ENCODE results near the gene PPM1G.

The PPM1G gene, protein sequence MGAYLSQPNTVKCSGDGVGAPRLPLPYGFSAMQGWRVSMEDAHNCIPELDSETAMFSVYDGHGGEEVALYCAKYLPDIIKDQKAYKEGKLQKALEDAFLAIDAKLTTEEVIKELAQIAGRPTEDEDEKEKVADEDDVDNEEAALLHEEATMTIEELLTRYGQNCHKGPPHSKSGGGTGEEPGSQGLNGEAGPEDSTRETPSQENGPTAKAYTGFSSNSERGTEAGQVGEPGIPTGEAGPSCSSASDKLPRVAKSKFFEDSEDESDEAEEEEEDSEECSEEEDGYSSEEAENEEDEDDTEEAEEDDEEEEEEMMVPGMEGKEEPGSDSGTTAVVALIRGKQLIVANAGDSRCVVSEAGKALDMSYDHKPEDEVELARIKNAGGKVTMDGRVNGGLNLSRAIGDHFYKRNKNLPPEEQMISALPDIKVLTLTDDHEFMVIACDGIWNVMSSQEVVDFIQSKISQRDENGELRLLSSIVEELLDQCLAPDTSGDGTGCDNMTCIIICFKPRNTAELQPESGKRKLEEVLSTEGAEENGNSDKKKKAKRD

DNA sequence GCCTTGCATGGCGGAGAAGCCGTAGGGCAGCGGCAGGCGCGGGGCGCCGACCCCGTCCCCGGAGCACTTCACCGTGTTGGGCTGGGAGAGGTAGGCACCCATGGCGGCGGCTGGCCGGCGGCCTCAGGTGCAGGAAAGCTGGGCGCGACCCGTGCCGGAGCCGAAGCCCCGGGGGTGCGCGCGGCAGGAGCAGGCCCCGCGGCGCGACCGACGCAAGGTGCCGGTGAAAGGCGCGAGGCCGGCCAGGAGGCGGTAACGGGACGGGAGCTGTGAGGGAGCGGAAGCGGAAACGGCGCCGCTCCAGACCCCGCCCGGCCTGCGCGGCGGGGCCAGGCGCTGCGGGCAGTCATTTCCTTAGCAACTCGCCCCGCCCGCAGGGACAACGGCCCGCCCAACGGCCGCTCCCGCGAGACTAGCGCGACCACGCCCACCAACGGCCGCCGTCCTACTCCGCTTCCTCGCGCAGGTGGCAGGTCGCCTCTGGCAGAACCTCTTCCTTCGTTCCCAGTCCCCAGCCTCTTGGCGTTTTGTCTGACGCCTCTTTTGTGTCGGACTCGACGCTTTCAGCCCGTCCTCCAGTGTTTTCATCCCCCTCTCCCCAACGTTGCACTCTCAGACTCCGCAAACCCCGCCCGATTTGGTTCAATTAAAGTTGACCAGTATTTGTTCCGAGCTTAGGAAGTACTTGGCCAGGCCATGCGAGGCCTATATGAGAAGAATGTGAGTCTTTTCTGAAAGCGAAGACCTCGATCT, at the start of gene PPM1G:
PPM1G (minus strand) TSS at position 271 of the 753 bp plus-strand sequence; CDS start at position 102, 169 bp downstream.
- H3K27me3 ChIP-seq, result no peaks in the 10 kb centered on the region
- no peaks in the 10 kb centered on the region for H3K9me3 ChIP-seq
- intact Hi-C loops (cut with DNase I; ENCODE audit: low total_unique reads), result loop anchor here (2.0 kb wide), 1 partner anchor 19 kb away; the partner anchor contains the start of gene NRBP1
- H3K4me3 ChIP-seq, result peak within 1 kb of the TSS; percentile 70 to 85
- peak within 1 kb of the TSS; percentile 76 to 80 for H3K27ac ChIP-seq
- DNase-seq, result peak; percentile 89 to 96
- H3K36me3 ChIP-seq, result peaks cover 0 to 7% (median 0%) of the 10 kb centered on the region in 3 donors
- H3K4me1 ChIP-seq, result peaks cover 0 to 22% (median 10%) of the 10 kb centered on the region in 4 donors
- no peak for TF ChIP-seq CTCF (IDR thresholded peaks at IDR 0.05)

- H3K4me1 ChIP-seq, result no peaks in the 10 kb centered on the region
- H3K9me3 ChIP-seq, result no peaks in the 10 kb centered on the region
- no peak overlapping the region for H3K27ac ChIP-seq
- no peaks in the 10 kb centered on the region for H3K27me3 ChIP-seq
- no peak for TF ChIP-seq CTCF (IDR thresholded peaks at IDR 0.05)
- no peak for DNase-seq
- peaks cover 81 to 97% (median 84%) of the 10 kb centered on the region in 3 donors for H3K36me3 ChIP-seq
- intact Hi-C loops (cut with DNase I; ENCODE audit: low total_unique reads), result no loop called here
- H3K4me3 ChIP-seq, result no peak overlapping the region
Measured at GRCh38 chr2:27453968-27454367, 44.6 kb upstream of the PPM1G start.

DNA sequence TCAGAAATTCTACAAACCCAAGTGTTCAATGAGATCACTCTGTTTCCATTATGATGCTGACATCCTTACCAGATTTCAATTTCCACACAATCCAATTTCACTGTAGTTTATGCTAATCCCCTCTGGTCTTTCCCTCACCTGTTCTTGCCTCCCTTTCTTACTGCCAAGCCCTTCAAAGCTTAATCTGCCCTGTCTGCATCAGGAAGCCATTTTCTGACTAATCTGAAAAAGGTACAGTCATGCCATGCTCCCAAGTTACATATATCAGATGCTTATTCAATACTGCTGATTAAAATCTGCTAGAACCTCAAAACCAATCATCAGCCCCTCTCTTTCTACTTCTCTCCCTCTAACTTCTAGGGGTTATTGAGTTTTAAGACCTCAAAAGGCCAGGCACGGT, 41.7 kb upstream of the PPM1G start:
- DNase-seq, result no peak
- H3K36me3 ChIP-seq, result peaks cover 70 to 93% (median 77%) of the 10 kb centered on the region in 3 donors
- H3K27ac ChIP-seq, result no peak overlapping the region
- no peaks in the 10 kb centered on the region for H3K27me3 ChIP-seq
- no peaks in the 10 kb centered on the region for H3K4me1 ChIP-seq
- H3K9me3 ChIP-seq, result no peaks in the 10 kb centered on the region
- H3K4me3 ChIP-seq, result no peak overlapping the region
- no peak for TF ChIP-seq CTCF (IDR thresholded peaks at IDR 0.05)
- intact Hi-C loops (cut with DNase I; ENCODE audit: low total_unique reads), result no loop called here

DNA sequence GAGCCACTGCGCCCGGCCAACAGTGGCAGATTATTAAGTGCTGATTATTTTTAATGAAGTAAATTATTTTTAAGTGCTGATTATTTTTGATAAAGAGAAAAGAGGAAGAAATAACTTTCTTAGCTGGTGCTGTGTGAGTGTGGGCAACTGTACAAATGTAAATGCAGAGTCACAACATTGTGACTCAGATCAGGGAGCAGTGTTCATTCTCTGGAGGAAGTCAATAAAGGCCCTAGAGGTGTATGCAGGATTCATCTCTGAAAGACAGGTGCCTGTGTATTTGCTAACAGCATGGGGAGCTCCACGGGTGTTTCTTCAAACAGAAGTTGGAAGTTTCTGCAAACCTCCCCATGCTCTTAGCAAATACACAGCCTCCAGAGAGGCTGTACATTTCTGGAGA, 39.0 kb upstream of the PPM1G start:
- Histone ChIP-seq H3K36me3 (peaks cover 50 to 86% (median 51%) of the 10 kb centered on the region in 3 donors), H3K4me3 (no peak overlapping the region), H3K4me1 (no peaks in the 10 kb centered on the region), H3K27ac (no peak overlapping the region), H3K9me3 (no peaks in the 10 kb centered on the region), H3K27me3 (no peaks in the 10 kb centered on the region)
- DNase-seq, result no peak
- intact Hi-C loops (cut with DNase I; ENCODE audit: low total_unique reads), result no loop called here
- TF ChIP-seq CTCF (IDR thresholded peaks at IDR 0.05), result no peak

GRCh38 chr2:27446057-27446456, 36.7 kb upstream of the PPM1G start:
- H3K4me3 ChIP-seq, result no peak overlapping the region
- H3K9me3 ChIP-seq, result no peaks in the 10 kb centered on the region
- TF ChIP-seq CTCF (IDR thresholded peaks at IDR 0.05), result no peak
- peak in 1 of 2 donors; percentile 9 for DNase-seq
- intact Hi-C loops (cut with DNase I; ENCODE audit: low total_unique reads), result no loop called here
- no peaks in the 10 kb centered on the region for H3K27me3 ChIP-seq
- H3K4me1 ChIP-seq, result peaks cover 0 to 13% (median 8%) of the 10 kb centered on the region in 4 donors
- peaks cover 42 to 82% (median 51%) of the 10 kb centered on the region in 3 donors for H3K36me3 ChIP-seq
- no peak overlapping the region for H3K27ac ChIP-seq
